Choroid plexus epithelial cell (primary cell): Measurements from ENCODE around the gene TYROBP.
"Not testable (repeated sequence)": the region's sequence is repeated elsewhere in the genome, so short reads cannot be mapped to it uniquely, and the experiment has no call there.

Experiments
- DNase-seq: peaks from one replicate; pipeline ENCODE4 v3.0.0-alpha.2; 2010; ENCODE audit warnings: low read depth
- H3K4me3 ChIP-seq: 2 replicates; pipeline ENCODE4 v1.5.1; 2011; ENCODE audit warnings: low read depth, mild to moderate bottlenecking, control low read depth, low read length, moderate library complexity
- CTCF ChIP-seq: conservative IDR thresholded peaks from 2 replicates; pipeline ENCODE4 v1.5.1; 2011; ENCODE audit warnings: low read depth, mild to moderate bottlenecking, control low read depth, inconsistent platforms, low read length, moderate library complexity

TYROBP gene

DNA sequence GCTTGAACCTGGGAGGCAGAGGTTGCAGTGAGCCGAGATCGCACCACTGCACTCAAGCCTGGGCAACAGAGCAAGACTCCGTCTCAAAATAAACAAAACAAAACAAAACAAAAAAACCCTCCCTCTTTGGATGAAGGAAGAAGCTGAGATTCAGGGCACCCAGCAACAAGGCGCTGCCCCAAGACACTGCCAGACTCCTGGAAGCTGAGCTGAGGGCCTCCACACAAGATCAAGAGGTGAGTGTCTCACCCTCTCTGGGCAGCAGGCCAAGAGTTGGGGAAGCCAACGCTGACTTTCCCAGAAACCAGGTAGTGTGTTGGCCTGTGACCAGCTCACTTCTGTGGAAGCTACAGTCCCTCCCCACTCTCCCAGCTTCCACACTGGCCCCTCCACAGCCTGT lies 3.7 kb upstream of the TYROBP start:
- no peak for DNase-seq

DNA sequence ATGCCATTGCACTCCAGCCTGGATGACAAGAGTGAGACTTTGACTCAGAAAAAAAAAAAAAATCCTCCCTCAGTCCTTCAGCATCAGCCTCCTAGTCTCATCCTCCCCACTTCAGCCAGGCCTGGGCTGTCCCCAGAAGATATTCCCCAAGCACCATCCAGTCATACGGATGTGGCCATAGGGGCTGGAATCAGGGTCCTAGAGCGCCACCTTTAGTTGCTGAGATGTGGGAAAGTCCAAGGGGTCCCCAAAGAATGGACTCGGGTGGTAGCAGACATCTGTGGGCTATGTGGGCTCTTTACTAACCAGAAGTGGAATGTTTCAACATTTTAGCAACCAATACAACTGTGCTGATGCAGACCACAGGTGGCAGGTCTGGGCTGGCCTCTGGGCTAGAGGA lies 3.1 kb upstream of the TYROBP start:
- H3K4me3 ChIP-seq = no peak overlapping the region
- DNase-seq = no peak
- TF ChIP-seq CTCF = peak; percentile 9

More for the DNA sequence above, 3.7 kb upstream of the TYROBP start:
- TF ChIP-seq CTCF = no peak
- no peak overlapping the region for H3K4me3 ChIP-seq

- H3K4me3 ChIP-seq, DNase-seq: not testable (repeated sequence)
Observed at GRCh38 chr19:35910355-35910754, 2.3 kb upstream of the TYROBP start.

- no peak overlapping the region for H3K4me3 ChIP-seq
- no peak for DNase-seq
- no peak for TF ChIP-seq CTCF
Observed at GRCh38 chr19:35909684-35910035, 1.6 kb upstream of the TYROBP start.

DNA sequence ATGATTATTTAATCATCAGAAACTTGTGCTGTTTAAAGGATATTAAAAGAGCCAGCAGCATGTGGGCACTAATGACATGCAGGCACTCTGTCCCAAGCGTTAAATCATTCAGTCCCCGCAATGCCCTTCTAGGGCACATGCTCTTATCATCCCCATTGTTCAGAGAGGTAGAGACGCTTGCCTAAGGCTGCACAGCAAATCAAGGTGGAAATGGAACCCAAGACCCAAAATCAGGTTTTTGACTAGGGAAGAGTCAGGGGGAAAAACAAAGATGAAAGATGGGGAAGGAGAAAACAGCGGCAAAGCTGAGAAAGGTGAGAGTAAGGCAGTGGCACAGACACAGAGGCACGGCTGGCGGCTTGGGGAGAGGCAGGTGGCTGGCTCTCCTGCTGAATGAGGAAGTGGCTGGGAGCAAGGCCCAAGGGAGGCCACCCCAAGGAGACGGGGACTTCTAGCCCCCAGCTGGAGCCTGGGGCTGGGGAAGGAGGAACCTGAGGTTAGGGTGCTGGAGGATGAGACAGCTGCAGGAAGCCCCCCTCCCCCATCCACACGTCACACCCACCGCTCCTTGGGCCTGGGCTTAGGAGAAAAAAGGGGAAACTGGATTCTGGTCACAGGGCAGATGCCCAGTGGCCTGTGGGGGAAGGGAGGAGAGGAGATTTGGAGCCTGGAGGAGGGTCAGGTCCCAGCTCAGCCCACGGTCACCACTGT lies 1.0 kb upstream of the TYROBP start:
- no peak for DNase-seq
- TF ChIP-seq CTCF = no peak
- H3K4me3 ChIP-seq = no peak overlapping the region

GRCh38 chr19:35907377-35907745 lies 734 bp downstream of the TYROBP start:
- no peak for DNase-seq
- no peak for TF ChIP-seq CTCF
- no peak overlapping the region for H3K4me3 ChIP-seq

DNA sequence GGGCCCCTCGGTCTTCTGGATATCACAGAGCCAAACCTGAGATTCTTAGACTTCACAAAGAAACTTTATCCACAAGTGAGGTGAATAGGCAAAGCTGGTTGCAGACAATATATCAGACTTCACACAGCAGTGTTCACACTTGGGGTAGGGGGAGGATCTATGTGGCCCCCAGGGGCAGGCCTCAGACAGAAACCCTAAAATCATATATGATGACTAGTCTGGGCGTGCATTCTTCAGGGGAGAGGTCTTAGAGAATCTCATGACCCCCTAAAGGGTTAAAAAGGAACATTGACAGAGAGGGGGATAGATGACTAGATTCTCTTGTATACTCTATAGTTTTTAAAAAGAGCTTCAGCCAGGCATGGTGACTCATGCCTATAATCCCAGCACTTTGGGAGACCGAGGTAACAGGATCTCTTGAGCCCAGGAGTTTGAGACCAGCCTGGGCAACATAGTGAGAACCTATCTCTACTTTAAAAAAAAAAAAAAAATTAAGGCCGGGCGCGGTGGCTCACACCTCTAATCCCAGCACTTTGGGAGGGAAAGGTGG lies 2.8 kb downstream of the TYROBP start:
- peak; percentile 6 for DNase-seq
- no peak overlapping the region for H3K4me3 ChIP-seq
- TF ChIP-seq CTCF = no peak
